ENCODE results near the gene FRMD3.

DNA sequence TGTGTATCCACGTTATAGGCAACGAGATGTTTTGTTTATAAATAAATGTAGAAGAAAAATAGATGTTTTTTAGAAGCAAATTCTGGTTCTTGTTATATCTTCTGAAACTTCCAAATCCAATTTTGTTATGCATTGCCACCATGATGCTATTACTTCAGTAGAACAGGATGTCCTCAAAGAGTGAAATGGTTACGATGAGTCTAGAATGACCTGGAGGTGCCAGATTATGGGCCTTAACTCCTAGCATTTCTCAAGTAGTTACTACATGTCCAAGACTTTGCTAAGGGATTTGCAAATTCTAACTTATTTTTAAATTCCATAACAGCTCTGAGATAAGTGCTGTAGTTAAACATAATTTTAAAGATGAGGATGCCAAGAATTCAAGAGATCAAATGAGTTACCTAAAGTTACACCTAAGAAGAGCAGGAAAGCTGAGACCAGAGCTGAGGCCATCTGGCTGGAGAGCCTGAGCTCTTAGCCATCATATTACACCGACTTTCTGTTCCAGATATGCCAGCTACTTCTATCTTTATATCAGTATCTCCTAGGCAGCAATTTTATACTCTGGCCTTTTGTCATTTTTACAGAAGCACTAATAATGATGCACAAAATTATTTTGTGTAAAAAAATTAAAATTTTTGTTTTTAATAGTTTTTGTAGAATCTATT, 302.0 kb downstream of the FRMD3 start:
- TF ChIP-seq, protein P1, sequence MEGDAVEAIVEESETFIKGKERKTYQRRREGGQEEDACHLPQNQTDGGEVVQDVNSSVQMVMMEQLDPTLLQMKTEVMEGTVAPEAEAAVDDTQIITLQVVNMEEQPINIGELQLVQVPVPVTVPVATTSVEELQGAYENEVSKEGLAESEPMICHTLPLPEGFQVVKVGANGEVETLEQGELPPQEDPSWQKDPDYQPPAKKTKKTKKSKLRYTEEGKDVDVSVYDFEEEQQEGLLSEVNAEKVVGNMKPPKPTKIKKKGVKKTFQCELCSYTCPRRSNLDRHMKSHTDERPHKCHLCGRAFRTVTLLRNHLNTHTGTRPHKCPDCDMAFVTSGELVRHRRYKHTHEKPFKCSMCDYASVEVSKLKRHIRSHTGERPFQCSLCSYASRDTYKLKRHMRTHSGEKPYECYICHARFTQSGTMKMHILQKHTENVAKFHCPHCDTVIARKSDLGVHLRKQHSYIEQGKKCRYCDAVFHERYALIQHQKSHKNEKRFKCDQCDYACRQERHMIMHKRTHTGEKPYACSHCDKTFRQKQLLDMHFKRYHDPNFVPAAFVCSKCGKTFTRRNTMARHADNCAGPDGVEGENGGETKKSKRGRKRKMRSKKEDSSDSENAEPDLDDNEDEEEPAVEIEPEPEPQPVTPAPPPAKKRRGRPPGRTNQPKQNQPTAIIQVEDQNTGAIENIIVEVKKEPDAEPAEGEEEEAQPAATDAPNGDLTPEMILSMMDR (conservative IDR thresholded peaks at IDR 0.05; ENCODE audit: low read length) = no peak
- no peak for TF ChIP-seq EZH2phosphoT487 (IDR thresholded peaks at IDR 0.05; ENCODE audit: borderline replicate concordance)
